Caco-2 (cell line): ENCODE data around the gene PLPP1. TPM values are rescaled to one million over a fixed set of nuclear protein-coding genes. Genes with fewer than 3 reads are reported as not detected.
"Not testable (repeated sequence)": the region's sequence is repeated elsewhere in the genome, so short reads cannot be mapped to it uniquely, and the experiment has no call there.

Source experiments
- BruUV-seq: library from RNA; stranded (reverse); fragments of 400-500 nt; replicated peaks from 2 replicates; lab custom pipeline; 2021; lab: Mats Ljungman, UMichigan
- CTCF ChIA-PET: fragments of 300-600 bp; sonication (Branson Sonifier 250); formaldehyde crosslinking; loops from one replicate; lab custom pipeline; 2022; ENCODE audit warnings: antibody characterized with exemption; lab: Charles Lee
- POLR2A ChIA-PET: fragments of 300-600 bp; sonication (Branson Sonifier 250); formaldehyde crosslinking; loops from one replicate; lab custom pipeline; 2022; ENCODE audit warnings: antibody characterized with exemption; lab: Charles Lee
- DNase-seq, 2 experiments: peaks; one replicate each; pipeline versions ENCODE4 v3.0.0 to v3.0.0-alpha.2; 2020 to 2022
- H3K27me3 ChIP-seq: replicated peaks from 2 replicates; pipeline ENCODE4 v1.6.0; 2011; ENCODE audit warnings: low read length; ENCODE audit not compliant: control insufficient read depth, insufficient read depth
- H3K36me3 ChIP-seq: 2 replicates; pipeline ENCODE4 v1.5.1; 2011; ENCODE audit warnings: low read length; ENCODE audit not compliant: control insufficient read depth, insufficient read depth
- H3K4me1 ChIP-seq: fragments of 250-450 bp; sonication (Bioruptor Pico); 2 replicates; pipeline ENCODE4 v1.5.1; 2020; ENCODE audit warnings: mild to moderate bottlenecking
- H3K4me3 ChIP-seq: 2 replicates; pipeline ENCODE4 v1.5.1; 2011; ENCODE audit warnings: low read depth, mild to moderate bottlenecking, control low read depth, low read length
- H3K9me3 ChIP-seq: fragments of 250-450 bp; sonication (Bioruptor Pico); 2 replicates; pipeline ENCODE4 v1.5.1; 2020; ENCODE audit warnings: mild to moderate bottlenecking, moderate library complexity
- H3K27ac Mint-ChIP-seq: one replicate; pipeline ENCODE4 v1.8.0; 2022; ENCODE audit warnings: mixed read lengths; ENCODE audit not compliant: unreplicated experiment
- H3K27me3 Mint-ChIP-seq: one replicate; pipeline ENCODE4 v1.8.0; 2022; ENCODE audit warnings: mixed read lengths; ENCODE audit not compliant: insufficient read depth, unreplicated experiment
- H3K36me3 Mint-ChIP-seq: one replicate; pipeline ENCODE4 v1.8.0; 2022; ENCODE audit warnings: mild to moderate bottlenecking, mixed read lengths; ENCODE audit not compliant: insufficient read depth, unreplicated experiment
- H3K4me1 Mint-ChIP-seq: one replicate; pipeline ENCODE4 v1.8.0; 2022; ENCODE audit warnings: low read depth, mixed read lengths; ENCODE audit not compliant: unreplicated experiment
- H3K4me3 Mint-ChIP-seq: one replicate; pipeline ENCODE4 v1.8.0; 2022; ENCODE audit warnings: mild to moderate bottlenecking, moderate library complexity, mixed read lengths; ENCODE audit not compliant: unreplicated experiment
- H3K9me3 Mint-ChIP-seq: one replicate; pipeline ENCODE4 v1.8.0; 2022; ENCODE audit warnings: mixed read lengths; ENCODE audit not compliant: unreplicated experiment
- intact Hi-C: fragments of 100-400 bp; cut with micrococcal nuclease; formaldehyde crosslinking; loops from one replicate; pipeline ENCODE4 v1.10.0; 2022; ENCODE audit not compliant: unreplicated experiment
- total RNA-seq: library from RNA; stranded (reverse); gene quantifications from 2 replicates; pipeline ENCODE4 v1.2.3, GENCODE V29; 2022
- TF ChIP-seq, protein P1 (sequence below), 2 experiments: fragments of 200-600 bp in 1 of 2; IDR thresholded peaks; 1 replicate in 1 of 2; 2 replicates in 1 of 2; pipeline versions ENCODE4 v1.5.1 to v1.8.0; 2011 to 2022; ENCODE audit warnings: antibody characterized with exemption in 1 of 2, control low read depth in 1 of 2, inconsistent platforms in 1 of 2, low read depth in 1 of 2, low read length in 1 of 2, mild to moderate bottlenecking in 1 of 2, moderate library complexity in 1 of 2; ENCODE audit not compliant: insufficient read depth in 1 of 2, severe bottlenecking in 1 of 2, unreplicated experiment in 1 of 2

PLPP1 gene
- total RNA-seq, 1 experiment from 2014 or later = 49.4 TPM

DNA sequence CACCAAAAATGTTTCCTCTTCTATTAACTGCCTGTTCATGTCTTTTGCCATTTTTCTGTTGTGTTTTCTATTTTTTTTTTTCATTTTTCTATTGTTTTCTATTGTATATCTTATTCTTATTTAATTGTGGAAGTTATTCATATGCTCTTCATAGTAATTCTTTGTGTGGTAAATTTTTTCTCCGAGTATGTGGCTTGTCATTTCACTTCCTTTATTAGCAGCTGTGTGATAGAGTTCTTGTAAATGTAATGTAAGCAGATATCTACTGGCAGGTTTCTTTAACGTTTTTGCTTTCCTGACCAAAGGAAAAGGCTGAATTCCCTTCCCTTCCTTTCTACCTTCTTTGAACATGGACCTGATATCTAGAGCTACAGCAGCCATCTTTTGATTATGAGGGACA, 5.8 kb upstream of the PLPP1 start:
- POLR2A ChIA-PET = no interaction called here
- H3K27ac Mint-ChIP-seq = peak overlapping the region; percentile 75
- intact Hi-C loops = loop anchor here (2.0 kb wide), 1 partner anchor 36 kb away; no protein-coding TSS in a partner anchor

DNA sequence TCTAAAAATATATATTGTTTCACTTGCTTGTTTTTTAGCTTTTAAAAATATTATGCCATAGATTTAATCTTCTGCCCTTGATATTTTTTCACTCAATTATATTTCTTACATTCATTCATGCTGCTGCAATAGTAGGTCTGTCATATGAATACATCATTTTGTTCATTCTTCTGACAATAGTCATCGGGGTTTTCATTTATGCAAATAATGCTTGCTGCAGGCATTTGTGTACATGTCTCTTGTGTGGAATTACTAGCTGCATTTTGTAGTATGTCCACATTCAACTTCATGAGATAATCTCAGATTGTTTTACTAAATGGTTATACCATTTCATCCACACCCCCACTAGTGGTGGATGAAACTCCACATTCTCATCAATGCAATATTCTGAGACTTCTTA, 5.3 kb upstream of the PLPP1 start:
- no TSS peak for BruUV-seq
- CTCF ChIA-PET = interaction anchor here (0.5 kb wide), 1 partner anchor 65 kb away, joined by 3 read pairs; no protein-coding TSS in a partner anchor

More for the DNA sequence above, 5.8 kb upstream of the PLPP1 start:
- Mint-ChIP-seq H3K36me3 (peaks cover 3% of the 10 kb centered on the region), H3K9me3 (no peaks in the 10 kb centered on the region), H3K4me1 (peaks cover 37% of the 10 kb centered on the region), H3K27me3 (no peaks in the 10 kb centered on the region), H3K4me3 (no peak overlapping the region)
- H3K36me3 ChIP-seq = no peaks in the 10 kb centered on the region
- TF ChIP-seq, protein P1, sequence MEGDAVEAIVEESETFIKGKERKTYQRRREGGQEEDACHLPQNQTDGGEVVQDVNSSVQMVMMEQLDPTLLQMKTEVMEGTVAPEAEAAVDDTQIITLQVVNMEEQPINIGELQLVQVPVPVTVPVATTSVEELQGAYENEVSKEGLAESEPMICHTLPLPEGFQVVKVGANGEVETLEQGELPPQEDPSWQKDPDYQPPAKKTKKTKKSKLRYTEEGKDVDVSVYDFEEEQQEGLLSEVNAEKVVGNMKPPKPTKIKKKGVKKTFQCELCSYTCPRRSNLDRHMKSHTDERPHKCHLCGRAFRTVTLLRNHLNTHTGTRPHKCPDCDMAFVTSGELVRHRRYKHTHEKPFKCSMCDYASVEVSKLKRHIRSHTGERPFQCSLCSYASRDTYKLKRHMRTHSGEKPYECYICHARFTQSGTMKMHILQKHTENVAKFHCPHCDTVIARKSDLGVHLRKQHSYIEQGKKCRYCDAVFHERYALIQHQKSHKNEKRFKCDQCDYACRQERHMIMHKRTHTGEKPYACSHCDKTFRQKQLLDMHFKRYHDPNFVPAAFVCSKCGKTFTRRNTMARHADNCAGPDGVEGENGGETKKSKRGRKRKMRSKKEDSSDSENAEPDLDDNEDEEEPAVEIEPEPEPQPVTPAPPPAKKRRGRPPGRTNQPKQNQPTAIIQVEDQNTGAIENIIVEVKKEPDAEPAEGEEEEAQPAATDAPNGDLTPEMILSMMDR (IDR thresholded peaks at IDR 0.05; ENCODE audit: insufficient read depth in 1 of 2, low read depth in 1 of 2, low read length in 1 of 2, severe bottlenecking in 1 of 2, unreplicated experiment in 1 of 2) = no peak
- no peaks in the 10 kb centered on the region for H3K27me3 ChIP-seq
- no peak overlapping the region for H3K4me3 ChIP-seq
- no peaks in the 10 kb centered on the region for H3K9me3 ChIP-seq
- no TSS peak for BruUV-seq
- no peak for DNase-seq
- peaks cover 25% of the 10 kb centered on the region for H3K4me1 ChIP-seq
- CTCF ChIA-PET = no interaction called here

DNA sequence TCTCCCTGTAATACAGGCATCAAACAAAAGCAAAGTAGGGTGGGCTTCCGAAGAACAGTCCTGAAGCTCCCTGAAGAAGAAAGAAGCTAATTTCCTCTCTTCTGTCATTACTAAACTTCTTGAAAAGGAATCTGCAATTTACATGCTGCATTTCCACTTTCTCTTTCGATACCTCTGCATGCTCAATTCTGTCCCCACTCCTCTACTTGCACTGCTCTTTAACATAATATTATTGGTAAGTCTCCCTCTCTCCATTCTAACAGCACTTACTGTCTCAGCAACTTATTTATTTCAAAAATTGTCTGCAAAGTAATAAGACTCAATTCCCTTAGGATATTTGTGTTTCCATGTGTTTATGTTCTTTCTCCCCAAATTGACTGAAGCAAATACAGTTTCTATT, 3.9 kb upstream of the PLPP1 start:
- no peaks in the 10 kb centered on the region for H3K36me3 ChIP-seq
- no peaks in the 10 kb centered on the region for H3K9me3 ChIP-seq
- Mint-ChIP-seq H3K27me3 (no peaks in the 10 kb centered on the region), H3K4me3 (no peak overlapping the region), H3K27ac (no peak overlapping the region), H3K9me3 (no peaks in the 10 kb centered on the region), H3K36me3 (peaks cover 14% of the 10 kb centered on the region), H3K4me1 (peaks cover 43% of the 10 kb centered on the region)
- H3K4me3 ChIP-seq = no peak overlapping the region
- BruUV-seq = no TSS peak
- H3K27me3 ChIP-seq = no peaks in the 10 kb centered on the region
- CTCF ChIA-PET = no interaction called here
- no peak for DNase-seq
- POLR2A ChIA-PET = no interaction called here
- H3K4me1 ChIP-seq = peaks cover 28% of the 10 kb centered on the region
- TF ChIP-seq, protein P1 (IDR thresholded peaks at IDR 0.05; ENCODE audit: insufficient read depth in 1 of 2, low read depth in 1 of 2, low read length in 1 of 2, severe bottlenecking in 1 of 2, unreplicated experiment in 1 of 2) = no peak
- intact Hi-C loops = no loop called here

More for the DNA sequence above, 5.3 kb upstream of the PLPP1 start:
- no peak for DNase-seq
- Mint-ChIP-seq H3K4me1 (peaks cover 40% of the 10 kb centered on the region), H3K27ac (peak overlapping the region; percentile 75), H3K9me3 (no peaks in the 10 kb centered on the region), H3K36me3 (peaks cover 8% of the 10 kb centered on the region), H3K27me3 (no peaks in the 10 kb centered on the region), H3K4me3 (no peak overlapping the region)
- Histone ChIP-seq H3K9me3 (no peaks in the 10 kb centered on the region), H3K36me3 (no peaks in the 10 kb centered on the region), H3K4me3 (no peak overlapping the region), H3K27me3 (no peaks in the 10 kb centered on the region), H3K4me1 (peaks cover 28% of the 10 kb centered on the region)
- TF ChIP-seq, protein P1 (IDR thresholded peaks at IDR 0.05; ENCODE audit: insufficient read depth in 1 of 2, low read depth in 1 of 2, low read length in 1 of 2, severe bottlenecking in 1 of 2, unreplicated experiment in 1 of 2) = no peak
- POLR2A ChIA-PET = no interaction called here
- intact Hi-C loops = loop anchor here (2.0 kb wide), 1 partner anchor 37 kb away; no protein-coding TSS in a partner anchor

DNA sequence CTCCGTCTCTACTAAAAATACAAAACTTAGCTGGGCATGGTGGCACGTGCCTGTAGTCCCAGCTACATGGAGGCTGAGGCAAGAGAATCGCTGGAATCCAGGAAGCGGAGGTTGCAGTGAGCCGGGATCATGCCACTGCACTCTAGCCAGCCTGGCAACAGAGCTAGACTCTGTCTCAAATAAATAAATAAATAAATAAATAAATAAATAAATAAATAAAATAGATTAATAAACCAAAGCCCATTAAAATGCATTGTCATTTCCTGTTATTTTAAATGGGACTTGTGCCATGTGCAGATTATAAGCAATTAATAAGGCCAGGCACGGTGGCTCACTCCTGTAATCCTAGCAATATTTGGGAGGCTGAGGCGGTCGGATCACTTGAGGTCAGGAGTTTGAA, 2.6 kb upstream of the PLPP1 start:
- peaks cover 47% of the 10 kb centered on the region for H3K4me1 Mint-ChIP-seq
- BruUV-seq, CTCF ChIA-PET, H3K9me3 Mint-ChIP-seq, intact Hi-C loops, H3K27ac Mint-ChIP-seq, H3K36me3 ChIP-seq, DNase-seq, H3K4me3 Mint-ChIP-seq, H3K27me3 Mint-ChIP-seq, H3K9me3 ChIP-seq, POLR2A ChIA-PET, H3K4me3 ChIP-seq, H3K27me3 ChIP-seq: not testable (repeated sequence)
- peaks cover 14% of the 10 kb centered on the region for H3K36me3 Mint-ChIP-seq
- peaks cover 28% of the 10 kb centered on the region for H3K4me1 ChIP-seq
